Measurements from ENCODE around the gene SLC2A8. TPM values are rescaled to one million over a fixed set of nuclear protein-coding genes. Genes with fewer than 3 reads are reported as not detected.

The SLC2A8 gene
- polyA plus RNA-seq, 1 donor (not counting 4 experiments of a cell fraction or from before 2014, with no cell fraction given), result 7.1 TPM

DNA sequence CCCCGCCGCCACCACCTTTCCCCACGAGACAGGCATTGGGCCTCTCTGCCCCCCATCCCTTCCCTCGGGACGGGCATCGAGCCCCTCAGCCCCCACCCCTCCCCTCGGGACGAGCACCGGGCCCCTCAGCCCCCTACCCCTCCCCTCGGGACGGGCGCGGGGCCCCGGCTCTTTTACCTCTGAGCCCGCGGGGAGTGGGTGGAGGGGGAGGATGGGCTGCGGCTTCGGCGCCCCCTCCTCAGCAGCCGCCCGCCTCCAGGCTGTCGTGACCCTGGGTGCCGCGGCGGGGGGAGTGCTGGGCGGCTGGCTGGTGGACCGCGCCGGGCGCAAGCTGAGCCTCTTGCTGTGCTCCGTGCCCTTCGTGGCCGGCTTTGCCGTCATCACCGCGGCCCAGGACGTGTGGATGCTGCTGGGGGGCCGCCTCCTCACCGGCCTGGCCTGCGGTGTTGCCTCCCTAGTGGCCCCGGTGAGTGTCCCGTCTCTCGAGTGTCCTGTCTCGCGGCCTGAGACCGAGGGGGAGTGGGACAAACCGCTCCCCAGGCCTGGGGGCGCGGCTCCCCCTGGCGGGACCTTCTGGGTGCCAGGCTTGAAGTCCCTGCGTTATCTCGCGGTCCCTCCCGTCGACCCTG is 791 bp downstream of the SLC2A8 start:
- no peak for TF ChIP-seq EZH2 (IDR thresholded peaks at IDR 0.05; ENCODE audit: low read length)
- peak; percentile 34 to 68 (median 59) for TF ChIP-seq CTCF (optimal IDR thresholded peaks at IDR 0.05 in 1 of 3, IDR thresholded peaks at IDR 0.05 in 1 of 3, conservative IDR thresholded peaks at IDR 0.05 in 1 of 3; ENCODE audit: extremely low read depth in 1 of 3, insufficient read depth in 2 of 3, low read length in 3 of 3)
- Histone ChIP-seq H4K20me1 (ENCODE audit: control insufficient read depth, extremely low read depth, insufficient read depth, low read length) (no peaks in the 10 kb centered on the region), H3K27me3 (ENCODE audit: control insufficient read depth, extremely low read depth, insufficient read depth, low read length) (no peaks in the 10 kb centered on the region), H3K4me3 (ENCODE audit: control insufficient read depth in 2 of 3, extremely low read depth in 1 of 3, insufficient read depth in 2 of 3, low read depth in 1 of 3, low read length in 3 of 3) (peak overlapping the region; percentile 70 to 78 (median 76)), H3K9me1 (ENCODE audit: control insufficient read depth, extremely low read depth, insufficient read depth, low read length) (no peaks in the 10 kb centered on the region), H3K9me3 (ENCODE audit: control insufficient read depth, low read depth, low read length) (no peaks in the 10 kb centered on the region), H3K36me3 (ENCODE audit: control insufficient read depth in 2 of 2, extremely low read depth in 1 of 2, insufficient read depth in 2 of 2, low read length in 2 of 2) (peaks cover 4% of the 10 kb centered on the region in 2 experiments), H3K27ac (ENCODE audit: control insufficient read depth, insufficient read depth, low read length) (no peak overlapping the region), H3K9ac (ENCODE audit: control insufficient read depth, extremely low read depth, insufficient read depth, low read length) (peak overlapping the region; percentile 77), H3K79me2 (ENCODE audit: control insufficient read depth, insufficient read depth, low read length) (no peaks in the 10 kb centered on the region), H2AFZ (ENCODE audit: control insufficient read depth, low read length) (peak overlapping the region; percentile 53), H3K4me1 (ENCODE audit: control insufficient read depth, extremely low read depth, insufficient read depth, low read length) (peaks cover 11% of the 10 kb centered on the region), H3K4me2 (ENCODE audit: control insufficient read depth, extremely low read depth, insufficient read depth, low read depth, low read length) (peak overlapping the region; percentile 91)
- dilution Hi-C loops (cut with MboI; ENCODE audit: extremely low pct_ligation_motif_present, low sequenced_read_pairs), result loop anchor here (10.0 kb wide), 1 partner anchor 63 kb away; no protein-coding TSS in a partner anchor
- no peak for FAIRE-seq
- DNase-seq (ENCODE audit: low read depth, low spot score), result no peak

- Histone ChIP-seq H3K9me3 (ENCODE audit: control insufficient read depth, low read depth, low read length) (no peaks in the 10 kb centered on the region), H3K9ac (ENCODE audit: control insufficient read depth, extremely low read depth, insufficient read depth, low read length) (peak overlapping the region; percentile 77), H3K27ac (ENCODE audit: control insufficient read depth, insufficient read depth, low read length) (no peak overlapping the region), H3K36me3 (ENCODE audit: control insufficient read depth in 2 of 2, extremely low read depth in 1 of 2, insufficient read depth in 2 of 2, low read length in 2 of 2) (peaks cover 4% of the 10 kb centered on the region in 2 experiments), H3K79me2 (ENCODE audit: control insufficient read depth, insufficient read depth, low read length) (no peaks in the 10 kb centered on the region), H3K27me3 (ENCODE audit: control insufficient read depth, extremely low read depth, insufficient read depth, low read length) (no peaks in the 10 kb centered on the region), H3K4me3 (ENCODE audit: control insufficient read depth in 2 of 3, extremely low read depth in 1 of 3, insufficient read depth in 2 of 3, low read depth in 1 of 3, low read length in 3 of 3) (peak overlapping the region; percentile 70 to 78 (median 76)), H3K9me1 (ENCODE audit: control insufficient read depth, extremely low read depth, insufficient read depth, low read length) (no peaks in the 10 kb centered on the region), H2AFZ (ENCODE audit: control insufficient read depth, low read length) (no peak overlapping the region), H4K20me1 (ENCODE audit: control insufficient read depth, extremely low read depth, insufficient read depth, low read length) (no peaks in the 10 kb centered on the region), H3K4me2 (ENCODE audit: control insufficient read depth, extremely low read depth, insufficient read depth, low read depth, low read length) (peak overlapping the region; percentile 91), H3K4me1 (ENCODE audit: control insufficient read depth, extremely low read depth, insufficient read depth, low read length) (peaks cover 11% of the 10 kb centered on the region)
- TF ChIP-seq EZH2 (IDR thresholded peaks at IDR 0.05; ENCODE audit: low read length) (no peak), CTCF (optimal IDR thresholded peaks at IDR 0.05 in 1 of 3, IDR thresholded peaks at IDR 0.05 in 1 of 3, conservative IDR thresholded peaks at IDR 0.05 in 1 of 3; ENCODE audit: extremely low read depth in 1 of 3, insufficient read depth in 2 of 3, low read length in 3 of 3) (no peak)
- dilution Hi-C loops (cut with MboI; ENCODE audit: extremely low pct_ligation_motif_present, low sequenced_read_pairs), result loop anchor here (10.0 kb wide), 1 partner anchor 63 kb away; no protein-coding TSS in a partner anchor
- FAIRE-seq, result no peak
- no peak for DNase-seq (ENCODE audit: low read depth, low spot score)
Observed at GRCh38 chr9:127398275-127398647, 1.3 kb downstream of the SLC2A8 start.
